CD4-positive, alpha-beta memory T cell (primary cell): ENCODE data around the gene THAP12. TPM values are rescaled to one million over a fixed set of nuclear protein-coding genes. Genes with fewer than 3 reads are reported as not detected.
"Not testable (repeated sequence)": the region's sequence is repeated elsewhere in the genome, so short reads cannot be mapped to it uniquely, and the experiment has no call there.

Source experiments
- CTCF ChIA-PET: fragments of 350-600 bp; sonication (Branson Sonifier 250); formaldehyde crosslinking; loops from one replicate; lab custom pipeline; 2021; ENCODE audit warnings: inconsistent platforms; ENCODE audit not compliant: partially characterized antibody; lab: Charles Lee
- POLR2A ChIA-PET: fragments of 350-600 bp; sonication (Branson Sonifier 250); formaldehyde crosslinking; loops from one replicate; lab custom pipeline; 2021; ENCODE audit not compliant: partially characterized antibody; lab: Charles Lee
- DNase-seq, 5 donors: peaks; one replicate each; pipeline versions ENCODE4 v3.0.0 to v3.0.0-alpha.2; 2020 to 2022; ENCODE audit warnings: mixed read lengths in 1 of 5
- H3K27ac ChIP-seq: one replicate; pipeline ENCODE4 v1.7.0; 2013; ENCODE audit warnings: low read depth, low read length
- H3K27me3 ChIP-seq: 2 replicates; pipeline ENCODE4 v1.7.0; 2013; ENCODE audit warnings: mild to moderate bottlenecking, low read length, moderate library complexity; ENCODE audit not compliant: insufficient read depth
- H3K36me3 ChIP-seq: 2 replicates; pipeline ENCODE4 v1.7.0; 2013; ENCODE audit warnings: mild to moderate bottlenecking, low read length, moderate library complexity; ENCODE audit not compliant: insufficient read depth
- H3K4me1 ChIP-seq: 2 replicates; pipeline ENCODE4 v1.7.0; 2013; ENCODE audit warnings: mild to moderate bottlenecking, low read length, moderate library complexity; ENCODE audit not compliant: insufficient read depth
- H3K4me3 ChIP-seq, 2 donors: one replicate each; pipeline ENCODE4 v1.7.0; 2013; ENCODE audit warnings: low read length in 2 of 2, mild to moderate bottlenecking in 1 of 2
- H3K9me3 ChIP-seq, 2 donors: one replicate each; pipeline ENCODE4 v1.7.0; 2013; ENCODE audit warnings: low read length in 2 of 2, control low read depth in 1 of 2; ENCODE audit not compliant: control insufficient read depth in 1 of 2
- H3K27ac Mint-ChIP-seq, 7 donors: one replicate each; pipeline ENCODE4 v1.8.0; 2020 to 2021; ENCODE audit warnings: mixed read lengths in 7 of 7, mild to moderate bottlenecking in 6 of 7, inconsistent platforms in 3 of 7, moderate library complexity in 3 of 7
- H3K27me3 Mint-ChIP-seq, 2 donors: one replicate each; pipeline ENCODE4 v1.8.0; 2020 to 2021; ENCODE audit warnings: mixed read lengths in 2 of 2
- H3K36me3 Mint-ChIP-seq, 2 donors: one replicate each; pipeline ENCODE4 v1.8.0; 2020 to 2021; ENCODE audit warnings: mixed read lengths in 2 of 2, inconsistent platforms in 1 of 2, mild to moderate bottlenecking in 1 of 2
- H3K4me1 Mint-ChIP-seq, 4 donors: one replicate each; pipeline ENCODE4 v1.8.0; 2020 to 2021; ENCODE audit warnings: mixed read lengths in 4 of 4, mild to moderate bottlenecking in 1 of 4
- H3K4me3 Mint-ChIP-seq, 8 donors: one replicate each; pipeline ENCODE4 v1.8.0; 2020 to 2021; ENCODE audit warnings: mixed read lengths in 8 of 8, mild to moderate bottlenecking in 7 of 8, moderate library complexity in 6 of 8, inconsistent platforms in 3 of 8
- H3K9me3 Mint-ChIP-seq, 8 donors: one replicate each; pipeline ENCODE4 v1.8.0; 2020 to 2021; ENCODE audit warnings: mixed read lengths in 8 of 8, mild to moderate bottlenecking in 5 of 8, inconsistent platforms in 3 of 8, moderate library complexity in 1 of 8
- intact Hi-C: fragments of 100-400 bp; cut with micrococcal nuclease; formaldehyde crosslinking; loops from one replicate; pipeline ENCODE4 v1.15.1; 2023
- polyA plus RNA-seq, 2 donors: library from polyadenylated mRNA; unstranded; fragments of 300-500 nt; fragmentation: Illumina TruSeq; gene quantifications; one replicate each; pipeline ENCODE4 v1.2.3, GENCODE V29; 2021
- total RNA-seq, 2 experiments: library from RNA; stranded (reverse); gene quantifications; one replicate each; pipeline ENCODE4 v1.2.3, GENCODE V29; 2021

The THAP12 gene
- total and polyA plus RNA-seq, 4 experiments from 2014 or later, result 53.7 to 76.2 (median 62.8) TPM

GRCh38 chr11:76408171-76408965, 27.4 kb upstream of the THAP12 start:
- H3K4me1 Mint-ChIP-seq, result no peaks in the 10 kb centered on the region
- Histone ChIP-seq H3K4me3 (no peak overlapping the region), H3K27me3 (no peaks in the 10 kb centered on the region), H3K9me3 (no peaks in the 10 kb centered on the region), H3K4me1 (no peaks in the 10 kb centered on the region), H3K27ac (no peak overlapping the region), H3K36me3 (no peaks in the 10 kb centered on the region)
- intact Hi-C loops, result no loop called here
- no peaks in the 10 kb centered on the region for H3K36me3 Mint-ChIP-seq
- ChIA-PET POLR2A (no interaction called here), CTCF (no interaction called here)
- H3K27me3 Mint-ChIP-seq, result peaks cover 0 to 1% of the 10 kb centered on the region in 2 donors
- no peak for DNase-seq
- H3K9me3 Mint-ChIP-seq, result no peaks in the 10 kb centered on the region
- no peak overlapping the region for H3K27ac Mint-ChIP-seq
- no peak overlapping the region for H3K4me3 Mint-ChIP-seq

DNA sequence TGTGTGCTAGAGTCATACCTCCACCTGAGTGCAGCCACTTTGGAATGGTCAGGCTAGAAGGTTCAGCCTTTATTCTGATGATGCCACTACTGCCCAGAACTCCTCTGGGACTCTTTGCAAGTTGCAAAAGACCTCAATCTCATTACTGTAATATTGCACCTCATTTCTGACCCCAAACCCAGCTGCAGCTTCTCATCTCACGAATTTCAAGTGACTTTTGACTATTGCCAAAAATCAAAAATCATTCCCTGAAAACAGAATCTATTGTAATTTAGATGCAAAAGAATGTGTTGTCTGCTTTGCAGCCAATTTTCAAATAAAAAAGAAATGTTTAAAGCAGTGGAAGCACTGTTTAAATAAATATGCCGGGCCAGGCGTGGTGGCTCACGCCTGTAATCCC, 25.4 kb upstream of the THAP12 start:
- intact Hi-C loops, result no loop called here
- ChIA-PET POLR2A (no interaction called here), CTCF (no interaction called here)
- H3K36me3 ChIP-seq, result no peaks in the 10 kb centered on the region
- no peak for DNase-seq
- Mint-ChIP-seq H3K4me3 (no peak overlapping the region), H3K4me1 (no peaks in the 10 kb centered on the region), H3K27me3 (peaks cover 0 to 1% of the 10 kb centered on the region in 2 donors), H3K36me3 (no peaks in the 10 kb centered on the region), H3K27ac (no peak overlapping the region), H3K9me3 (no peaks in the 10 kb centered on the region)
- H3K4me1 ChIP-seq, result no peaks in the 10 kb centered on the region
- H3K27ac ChIP-seq, result no peak overlapping the region
- H3K27me3 ChIP-seq, result no peaks in the 10 kb centered on the region
- no peak overlapping the region for H3K4me3 ChIP-seq
- H3K9me3 ChIP-seq, result no peaks in the 10 kb centered on the region

DNA sequence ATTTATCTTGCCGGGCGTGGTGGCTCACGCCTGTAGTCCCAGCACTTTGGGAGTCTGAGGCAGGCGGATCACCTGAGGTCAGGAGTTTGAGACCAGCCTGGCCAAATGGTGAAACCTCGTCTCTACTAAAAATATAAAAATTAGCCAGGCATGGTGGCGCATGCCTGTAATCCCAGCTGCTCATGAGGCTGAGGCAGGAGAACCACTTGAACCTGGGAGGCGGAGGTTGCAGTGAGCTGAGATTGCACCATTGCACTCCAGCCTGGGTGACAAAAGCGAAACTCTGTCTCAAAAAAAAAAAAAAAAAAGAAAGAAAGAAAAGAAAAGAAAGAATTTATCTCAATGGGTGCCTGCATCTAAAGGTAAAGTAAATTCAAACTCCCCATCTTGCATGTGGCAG, 20.6 kb upstream of the THAP12 start:
- H3K4me3 Mint-ChIP-seq, H3K27me3 Mint-ChIP-seq, H3K36me3 ChIP-seq, H3K27me3 ChIP-seq, H3K4me1 ChIP-seq, H3K27ac ChIP-seq, intact Hi-C loops, H3K4me3 ChIP-seq, DNase-seq, H3K9me3 Mint-ChIP-seq, H3K9me3 ChIP-seq, CTCF ChIA-PET, POLR2A ChIA-PET, H3K4me1 Mint-ChIP-seq, H3K36me3 Mint-ChIP-seq: not testable (repeated sequence)
- H3K27ac Mint-ChIP-seq, result peak overlapping the region in 1 of 7 donors; percentile 66

GRCh38 chr11:76400967-76401366, 20.0 kb upstream of the THAP12 start:
- H3K27me3 ChIP-seq, result no peaks in the 10 kb centered on the region
- no peak overlapping the region for H3K27ac Mint-ChIP-seq
- H3K9me3 ChIP-seq, result no peaks in the 10 kb centered on the region
- POLR2A ChIA-PET, result no interaction called here
- H3K36me3 Mint-ChIP-seq, result no peaks in the 10 kb centered on the region
- no peak overlapping the region for H3K4me3 ChIP-seq
- peaks cover 0 to 1% of the 10 kb centered on the region in 2 donors for H3K27me3 Mint-ChIP-seq
- intact Hi-C loops, result no loop called here
- no peak overlapping the region for H3K4me3 Mint-ChIP-seq
- H3K9me3 Mint-ChIP-seq, result peaks cover 0 to 2% (median 0%) of the 10 kb centered on the region in 8 donors
- CTCF ChIA-PET, result interaction anchor here (1.0 kb wide), 1 partner anchor 24 kb away, joined by 3 read pairs; no protein-coding TSS in a partner anchor
- no peak for DNase-seq
- no peak overlapping the region for H3K27ac ChIP-seq
- H3K36me3 ChIP-seq, result no peaks in the 10 kb centered on the region
- H3K4me1 ChIP-seq, result no peaks in the 10 kb centered on the region
- H3K4me1 Mint-ChIP-seq, result no peaks in the 10 kb centered on the region

DNA sequence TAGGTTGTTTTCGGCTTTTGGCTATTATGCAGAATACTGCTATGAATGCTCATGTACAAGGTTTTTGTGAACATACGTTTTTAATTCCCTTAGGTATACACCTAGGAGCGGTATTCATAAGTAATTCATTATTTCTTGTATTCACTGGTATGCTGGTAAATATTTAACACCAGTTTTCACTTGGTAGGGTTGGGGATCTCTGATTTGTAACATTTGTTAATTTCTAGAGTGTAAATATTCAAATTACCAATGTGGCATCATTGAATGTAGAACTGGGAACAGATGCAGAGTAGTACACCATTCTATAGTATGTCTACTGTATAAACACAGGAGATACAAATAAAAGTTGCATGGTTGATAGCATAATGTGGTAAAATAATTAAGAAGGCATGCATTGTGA, 16.5 kb upstream of the THAP12 start:
- no peaks in the 10 kb centered on the region for H3K27me3 Mint-ChIP-seq
- CTCF ChIA-PET, result no interaction called here

DNA sequence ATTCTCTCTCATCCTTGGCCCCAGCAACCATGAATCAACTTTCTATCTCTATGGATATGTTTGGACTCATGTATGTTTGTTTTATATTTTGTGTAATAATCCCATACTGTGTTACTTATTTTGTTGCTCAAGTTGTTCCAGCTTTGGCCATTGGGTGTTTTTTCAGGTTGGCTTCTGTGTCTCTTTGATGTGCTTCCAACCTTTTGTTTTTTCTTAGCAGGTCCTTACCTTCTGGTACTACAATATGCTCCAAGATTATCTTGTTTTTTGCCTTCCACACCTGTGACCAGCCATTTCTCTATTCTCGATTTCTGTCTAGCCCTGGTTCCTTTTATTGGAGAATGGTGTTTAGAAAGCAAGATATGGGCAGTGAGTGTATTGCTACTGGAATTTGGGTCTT, 14.4 kb upstream of the THAP12 start:
- no peak for DNase-seq
- H3K4me3 Mint-ChIP-seq, result no peak overlapping the region
- H3K9me3 Mint-ChIP-seq, result peaks cover 0 to 2% (median 0%) of the 10 kb centered on the region in 8 donors
- H3K27ac Mint-ChIP-seq, result no peak overlapping the region
- H3K9me3 ChIP-seq, result no peaks in the 10 kb centered on the region
- no peaks in the 10 kb centered on the region for H3K27me3 Mint-ChIP-seq
- POLR2A ChIA-PET, result no interaction called here
- no peaks in the 10 kb centered on the region for H3K36me3 Mint-ChIP-seq
- no peak overlapping the region for H3K4me3 ChIP-seq
- no peaks in the 10 kb centered on the region for H3K4me1 ChIP-seq
- intact Hi-C loops, result no loop called here
- H3K36me3 ChIP-seq, result no peaks in the 10 kb centered on the region
- H3K27me3 ChIP-seq, result no peaks in the 10 kb centered on the region
- no peak overlapping the region for H3K27ac ChIP-seq
- H3K4me1 Mint-ChIP-seq, result peaks cover 0 to 3% (median 0%) of the 10 kb centered on the region in 4 donors
- CTCF ChIA-PET, result interaction anchor here (1.2 kb wide), 1 partner anchor 25 kb away, joined by 3 read pairs; no protein-coding TSS in a partner anchor

More for the DNA sequence above, 16.5 kb upstream of the THAP12 start:
- no peaks in the 10 kb centered on the region for H3K4me1 ChIP-seq
- no peak overlapping the region for H3K27ac ChIP-seq
- H3K4me3 ChIP-seq, result no peak overlapping the region
- intact Hi-C loops, result no loop called here
- H3K9me3 Mint-ChIP-seq, result peaks cover 0 to 2% (median 0%) of the 10 kb centered on the region in 8 donors
- peaks cover 0 to 3% (median 0%) of the 10 kb centered on the region in 4 donors for H3K4me1 Mint-ChIP-seq
- no peak overlapping the region for H3K4me3 Mint-ChIP-seq
- no peaks in the 10 kb centered on the region for H3K36me3 Mint-ChIP-seq
- POLR2A ChIA-PET, result no interaction called here
- no peak for DNase-seq
- H3K9me3 ChIP-seq, result no peaks in the 10 kb centered on the region
- no peak overlapping the region for H3K27ac Mint-ChIP-seq
- no peaks in the 10 kb centered on the region for H3K36me3 ChIP-seq
- no peaks in the 10 kb centered on the region for H3K27me3 ChIP-seq

DNA sequence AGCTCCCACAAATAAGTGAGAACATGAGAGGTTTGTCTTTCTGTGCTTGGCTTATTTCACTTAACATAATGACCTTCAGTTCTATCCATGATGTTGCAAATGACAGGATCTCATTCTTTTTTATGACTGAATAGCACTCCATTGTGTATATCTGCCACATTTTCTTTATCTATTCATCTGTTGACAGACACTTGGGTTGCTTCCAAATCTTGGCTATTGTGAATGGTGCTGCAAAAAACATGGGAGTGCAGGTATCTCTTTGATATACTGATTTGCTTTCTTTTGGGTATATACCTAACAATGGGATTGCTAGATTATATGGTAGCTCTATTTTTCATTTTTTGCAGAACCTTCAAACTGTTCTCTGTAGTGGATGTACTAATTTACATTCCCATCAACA, 13.5 kb upstream of the THAP12 start:
- no peaks in the 10 kb centered on the region for H3K27me3 Mint-ChIP-seq
- intact Hi-C loops, result no loop called here
- DNase-seq, result no peak

More for the DNA sequence above, 13.5 kb upstream of the THAP12 start:
- Histone ChIP-seq H3K4me3 (no peak overlapping the region), H3K36me3 (no peaks in the 10 kb centered on the region), H3K4me1 (no peaks in the 10 kb centered on the region), H3K9me3 (no peaks in the 10 kb centered on the region), H3K27me3 (no peaks in the 10 kb centered on the region), H3K27ac (no peak overlapping the region)
- ChIA-PET CTCF (no interaction called here), POLR2A (no interaction called here)
- no peaks in the 10 kb centered on the region for H3K36me3 Mint-ChIP-seq
- no peaks in the 10 kb centered on the region for H3K9me3 Mint-ChIP-seq
- no peak overlapping the region for H3K4me3 Mint-ChIP-seq
- H3K27ac Mint-ChIP-seq, result no peak overlapping the region
- peaks cover 0 to 3% (median 0%) of the 10 kb centered on the region in 4 donors for H3K4me1 Mint-ChIP-seq
